ENCODE results near the gene GTF2H4. TPM values are rescaled to one million over a fixed set of nuclear protein-coding genes. Genes with fewer than 3 reads are reported as not detected.

Gene GTF2H4
- total and polyA plus RNA-seq, 5 donors: 10.6 to 29.7 (median 14.1) TPM

DNA sequence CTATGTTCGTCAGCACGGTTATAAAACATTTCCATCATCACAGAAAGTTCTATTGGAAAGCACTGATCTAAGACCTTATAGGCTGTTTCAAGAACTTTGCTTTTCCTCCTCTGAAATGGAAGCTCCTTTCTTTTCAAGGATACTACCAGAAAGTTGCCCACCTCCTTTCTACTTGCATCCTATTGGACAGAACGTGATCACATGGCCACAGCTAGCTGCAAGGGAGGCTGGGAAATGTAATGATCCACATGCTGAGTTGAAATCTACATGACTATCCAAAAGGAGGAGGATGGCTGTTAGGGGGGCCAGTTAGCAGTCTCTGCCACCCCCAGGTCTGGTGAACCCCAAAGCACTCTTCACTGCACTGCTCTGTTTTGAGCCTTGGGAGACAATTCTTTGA is 20.7 kb downstream of the GTF2H4 start:
- Histone ChIP-seq H3K9me3 (ENCODE audit: control insufficient read depth, low read length) (no peaks in the 10 kb centered on the region), H3K4me1 (ENCODE audit: control insufficient read depth, insufficient read depth, low read length) (no peaks in the 10 kb centered on the region), H3K27ac (ENCODE audit: low read length) (no peak overlapping the region), H3K27me3 (ENCODE audit: control insufficient read depth, insufficient read depth) (no peaks in the 10 kb centered on the region), H3K4me3 (ENCODE audit: low read length) (no peak overlapping the region)
- no peak for DNase-seq
- no peak for ATAC-seq
- WGBS: 98% methylated on average over 3 of the region's 3 CpGs
- intact Hi-C loops (cut with DNase I): no loop called here

DNA sequence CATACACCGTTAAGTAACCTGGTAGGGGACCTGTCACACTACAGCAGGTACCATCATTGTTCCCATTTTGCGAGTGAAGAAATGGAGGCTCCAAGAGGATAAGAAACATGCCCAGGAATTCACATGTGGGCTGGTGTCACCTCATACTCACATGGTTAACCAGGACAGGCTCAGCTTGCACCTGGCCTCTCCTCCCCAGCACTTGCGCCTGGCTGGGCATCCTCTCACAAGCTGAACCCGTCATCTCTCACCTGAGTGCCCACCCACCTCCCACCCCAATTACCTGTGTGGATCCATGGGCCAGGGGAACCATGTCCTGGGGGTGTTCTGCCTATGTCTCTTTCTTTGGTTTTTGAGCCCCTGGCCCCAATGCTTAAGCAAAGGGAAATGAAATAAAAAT is 22.5 kb downstream of the GTF2H4 start:
- no peak for ATAC-seq
- Histone ChIP-seq H3K27ac (ENCODE audit: low read length) (no peak overlapping the region), H3K27me3 (ENCODE audit: control insufficient read depth, insufficient read depth) (no peaks in the 10 kb centered on the region), H3K4me3 (ENCODE audit: low read length) (no peak overlapping the region), H3K4me1 (ENCODE audit: control insufficient read depth, insufficient read depth, low read length) (no peaks in the 10 kb centered on the region), H3K9me3 (ENCODE audit: control insufficient read depth, low read length) (no peaks in the 10 kb centered on the region)
- intact Hi-C loops (cut with DNase I): no loop called here
- DNase-seq: no peak
- WGBS: 91% methylated on average over 4 of the region's 4 CpGs

- intact Hi-C loops (cut with DNase I): no loop called here
- Histone ChIP-seq H3K4me3 (ENCODE audit: low read length) (no peak overlapping the region), H3K27ac (ENCODE audit: low read length) (no peak overlapping the region), H3K4me1 (ENCODE audit: control insufficient read depth, insufficient read depth, low read length) (no peaks in the 10 kb centered on the region), H3K9me3 (ENCODE audit: control insufficient read depth, low read length) (no peaks in the 10 kb centered on the region), H3K27me3 (ENCODE audit: control insufficient read depth, insufficient read depth) (no peaks in the 10 kb centered on the region)
- DNase-seq (no peak), ATAC-seq (no peak)
- 63% methylated on average over 8 of the region's 8 CpGs for WGBS
These were observed 23.3 kb downstream of the GTF2H4 start for GRCh38 chr6:30931272-30931671.

GRCh38 chr6:30931969-30932645 is 24.1 kb downstream of the GTF2H4 start, which contains the start of gene SFTA2:
Gene SFTA2 (minus strand): TSS chr6:30932170. CDS start chr6:30932096, 74 bp downstream.
- no peaks in the 10 kb centered on the region for H3K4me1 ChIP-seq (ENCODE audit: control insufficient read depth, insufficient read depth, low read length)
- ATAC-seq: no peak
- no peak for DNase-seq
- H3K4me3 ChIP-seq (ENCODE audit: low read length): no peak within 1 kb of the TSS
- H3K9me3 ChIP-seq (ENCODE audit: control insufficient read depth, low read length): no peaks in the 10 kb centered on the region
- intact Hi-C loops (cut with DNase I): no loop called here
- no peak within 1 kb of the TSS for H3K27ac ChIP-seq (ENCODE audit: low read length)
- H3K27me3 ChIP-seq (ENCODE audit: control insufficient read depth, insufficient read depth): no peaks in the 10 kb centered on the region
- 92% methylated on average over 7 of the region's 7 CpGs for WGBS

DNA sequence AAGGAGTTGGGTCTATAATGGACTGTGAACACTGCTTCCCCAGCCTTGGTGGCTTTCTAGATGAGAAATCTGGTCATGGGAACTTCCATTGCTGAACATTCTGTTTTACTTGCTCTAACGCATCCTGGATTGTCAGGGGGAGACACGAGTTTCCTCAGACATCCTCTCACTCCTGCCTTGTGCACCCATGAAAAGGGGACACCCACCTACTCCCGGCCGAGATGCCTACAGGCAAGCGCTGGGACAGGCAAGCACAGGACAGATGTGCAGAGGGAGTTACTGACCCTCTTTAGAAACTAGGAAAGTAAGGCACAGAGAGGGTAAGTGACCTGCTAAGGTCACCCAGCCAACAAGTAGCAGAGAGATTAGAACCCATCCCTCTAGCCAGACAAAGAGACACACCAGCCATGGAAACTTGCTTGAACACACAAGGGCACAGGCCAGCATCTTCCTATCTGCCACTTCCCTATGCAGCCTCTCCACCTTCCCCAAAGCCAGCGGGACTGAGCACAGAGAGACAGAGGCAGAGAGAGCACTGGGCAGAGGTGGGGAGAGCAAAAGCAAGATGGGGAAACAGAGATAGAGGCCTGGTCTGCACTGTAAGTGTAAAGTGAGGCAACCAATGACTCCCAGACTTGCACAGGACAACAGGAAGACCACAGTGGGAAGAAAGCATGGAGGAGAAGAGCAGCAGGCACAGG is 24.8 kb downstream of the GTF2H4 start:
- no peaks in the 10 kb centered on the region for H3K27me3 ChIP-seq (ENCODE audit: control insufficient read depth, insufficient read depth)
- no peaks in the 10 kb centered on the region for H3K4me1 ChIP-seq (ENCODE audit: control insufficient read depth, insufficient read depth, low read length)
- H3K9me3 ChIP-seq (ENCODE audit: control insufficient read depth, low read length): no peaks in the 10 kb centered on the region
- intact Hi-C loops (cut with DNase I): no loop called here
- ATAC-seq (no peak), DNase-seq (no peak)
- 75% methylated on average over 6 of the region's 6 CpGs for WGBS
- H3K27ac ChIP-seq (ENCODE audit: low read length): no peak overlapping the region
- no peak overlapping the region for H3K4me3 ChIP-seq (ENCODE audit: low read length)

GRCh38 chr6:30935018-30935417 is 27.0 kb downstream of the GTF2H4 start:
- intact Hi-C loops (cut with DNase I): no loop called here
- DNase-seq: no peak
- no peak for ATAC-seq

GRCh38 chr6:30937265-30937664 is 29.3 kb downstream of the GTF2H4 start:
- ATAC-seq: no peak
- Histone ChIP-seq H3K4me3 (ENCODE audit: low read length) (no peak overlapping the region), H3K9me3 (ENCODE audit: control insufficient read depth, low read length) (no peaks in the 10 kb centered on the region), H3K27ac (ENCODE audit: low read length) (no peak overlapping the region), H3K27me3 (ENCODE audit: control insufficient read depth, insufficient read depth) (no peaks in the 10 kb centered on the region), H3K4me1 (ENCODE audit: control insufficient read depth, insufficient read depth, low read length) (no peaks in the 10 kb centered on the region)
- intact Hi-C loops (cut with DNase I): no loop called here
- WGBS: 73% methylated on average over 6 of the region's 6 CpGs
- no peak for DNase-seq

More at GRCh38 chr6:30935018-30935417, 27.0 kb downstream of the GTF2H4 start:
- Histone ChIP-seq H3K27ac (ENCODE audit: low read length) (no peak overlapping the region), H3K27me3 (ENCODE audit: control insufficient read depth, insufficient read depth) (no peaks in the 10 kb centered on the region), H3K9me3 (ENCODE audit: control insufficient read depth, low read length) (no peaks in the 10 kb centered on the region), H3K4me1 (ENCODE audit: control insufficient read depth, insufficient read depth, low read length) (no peaks in the 10 kb centered on the region), H3K4me3 (ENCODE audit: low read length) (no peak overlapping the region)
- WGBS: 27% methylated on average over 3 of the region's 3 CpGs

DNA sequence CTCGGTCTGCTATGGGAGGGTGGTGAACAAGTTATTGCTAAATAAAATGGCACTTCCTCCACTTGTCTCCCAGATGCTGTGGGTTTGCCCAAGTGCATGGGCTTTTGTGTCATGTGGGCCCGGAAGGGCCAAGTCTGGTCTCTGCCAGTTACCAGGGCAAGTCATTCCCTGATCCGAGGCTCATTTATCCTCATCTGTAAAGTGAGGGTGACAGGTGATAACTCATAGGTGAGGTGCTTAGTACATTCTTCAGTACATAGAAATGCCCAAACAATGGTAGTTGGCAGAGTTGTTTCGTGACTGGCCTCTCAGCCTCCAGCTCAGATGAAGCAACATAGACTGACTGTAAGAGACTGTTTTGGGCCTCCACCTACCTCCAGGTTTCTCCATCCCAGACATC is 30.7 kb downstream of the GTF2H4 start:
- Histone ChIP-seq H3K9me3 (ENCODE audit: control insufficient read depth, low read length) (no peaks in the 10 kb centered on the region), H3K4me1 (ENCODE audit: control insufficient read depth, insufficient read depth, low read length) (peaks cover 5% of the 10 kb centered on the region), H3K27ac (ENCODE audit: low read length) (no peak overlapping the region), H3K27me3 (ENCODE audit: control insufficient read depth, insufficient read depth) (no peaks in the 10 kb centered on the region), H3K4me3 (ENCODE audit: low read length) (no peak overlapping the region)
- WGBS: 73% methylated on average over 4 of the region's 4 CpGs
- DNase-seq (no peak), ATAC-seq (no peak)
- intact Hi-C loops (cut with DNase I): no loop called here

- H3K4me1 ChIP-seq (ENCODE audit: control insufficient read depth, insufficient read depth, low read length): peaks cover 5% of the 10 kb centered on the region
- H3K27ac ChIP-seq (ENCODE audit: low read length): no peak overlapping the region
- intact Hi-C loops (cut with DNase I): no loop called here
- WGBS: 60% methylated on average over 3 of the region's 3 CpGs
- no peak for ATAC-seq
- no peak for DNase-seq
- H3K27me3 ChIP-seq (ENCODE audit: control insufficient read depth, insufficient read depth): no peaks in the 10 kb centered on the region
- H3K4me3 ChIP-seq (ENCODE audit: low read length): no peak overlapping the region
- H3K9me3 ChIP-seq (ENCODE audit: control insufficient read depth, low read length): no peaks in the 10 kb centered on the region
These were observed 31.5 kb downstream of the GTF2H4 start for GRCh38 chr6:30939473-30939872.

GRCh38 chr6:30940361-30940986 is 32.5 kb downstream of the GTF2H4 start, which contains the start of gene MUCL3:
Gene MUCL3 (plus strand): TSS chr6:30940973. CDS start chr6:30941000, 27 bp downstream.
- DNase-seq (no peak), ATAC-seq (no peak)
- H3K9me3 ChIP-seq (ENCODE audit: control insufficient read depth, low read length): no peaks in the 10 kb centered on the region
- no peak within 1 kb of the TSS for H3K27ac ChIP-seq (ENCODE audit: low read length)
- 60% methylated on average over 16 of the region's 16 CpGs for WGBS
- no peak within 1 kb of the TSS for H3K4me3 ChIP-seq (ENCODE audit: low read length)
- intact Hi-C loops (cut with DNase I): no loop called here
- peaks cover 5% of the 10 kb centered on the region for H3K4me1 ChIP-seq (ENCODE audit: control insufficient read depth, insufficient read depth, low read length)
- H3K27me3 ChIP-seq (ENCODE audit: control insufficient read depth, insufficient read depth): no peaks in the 10 kb centered on the region

DNA sequence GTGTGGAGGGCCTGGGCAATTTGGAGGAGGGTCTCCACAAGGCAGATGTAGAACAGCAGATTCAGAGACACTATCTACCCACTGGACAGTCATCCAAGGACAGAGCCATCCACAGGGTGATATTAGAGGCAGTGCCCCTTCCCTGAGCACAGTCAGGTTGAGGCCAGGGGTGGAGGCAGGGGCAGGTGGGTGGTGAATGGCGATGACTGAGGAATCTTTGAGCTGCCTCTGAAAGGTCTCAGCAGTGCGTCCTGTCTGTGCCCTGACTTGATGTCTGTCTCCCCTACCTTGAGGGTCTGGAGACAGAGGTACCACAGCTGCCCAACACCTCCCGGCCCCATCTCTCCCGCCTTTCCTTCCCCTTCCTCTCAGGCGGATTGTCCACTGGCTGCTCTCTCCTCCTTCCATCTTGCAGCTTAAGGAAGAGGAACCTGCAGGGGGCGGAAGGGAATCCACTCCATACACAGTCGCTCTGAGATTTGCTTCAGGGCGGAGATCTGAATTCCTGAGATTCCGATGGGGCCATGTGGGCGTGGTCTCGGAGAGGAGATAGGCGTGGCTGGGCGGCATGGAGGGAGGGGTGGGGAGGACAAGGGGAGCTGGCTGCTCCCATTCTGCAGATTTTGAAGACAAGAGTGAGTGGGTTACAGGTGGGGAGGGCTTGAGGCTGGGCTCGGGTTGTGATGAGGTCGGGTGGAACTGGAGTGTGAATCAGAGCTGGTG is 34.5 kb downstream of the GTF2H4 start:
- Histone ChIP-seq H3K27ac (ENCODE audit: low read length) (no peak overlapping the region), H3K4me1 (ENCODE audit: control insufficient read depth, insufficient read depth, low read length) (peaks cover 5% of the 10 kb centered on the region), H3K9me3 (ENCODE audit: control insufficient read depth, low read length) (no peaks in the 10 kb centered on the region), H3K27me3 (ENCODE audit: control insufficient read depth, insufficient read depth) (no peaks in the 10 kb centered on the region), H3K4me3 (ENCODE audit: low read length) (no peak overlapping the region)
- intact Hi-C loops (cut with DNase I): no loop called here
- DNase-seq (peak; percentile 83 to 88 (median 85)), ATAC-seq (peak; percentile 81 to 91)
- 12% methylated on average over 15 of the region's 15 CpGs for WGBS
